B cell (primary cell): ENCODE results near the gene DUSP18. TPM values are rescaled to one million over a fixed set of nuclear protein-coding genes. Genes with fewer than 3 reads are reported as not detected.

ENCODE experiments used
- ATAC-seq: fragments of 200-7000 bp; cut with Tn5 transposase; one replicate; pipeline ENCODE4 v1.10.0; 2021; ENCODE audit warnings: low read depth, mild to moderate bottlenecking, moderate number of reproducible peaks, moderate library complexity
- CTCF ChIA-PET: fragments of 350-600 bp; sonication (Branson Sonifier 250); formaldehyde crosslinking; loops from one replicate; lab custom pipeline; 2021; ENCODE audit warnings: antibody characterized with exemption, inconsistent platforms; lab: Charles Lee
- POLR2A ChIA-PET: fragments of 350-600 bp; sonication (Branson Sonifier 250); formaldehyde crosslinking; loops from one replicate; lab custom pipeline; 2021; ENCODE audit warnings: antibody characterized with exemption; lab: Charles Lee
- DNase-seq: peaks from one replicate; pipeline ENCODE4 v3.0.0; 2013
- H2AFZ ChIP-seq: 2 replicates; pipeline ENCODE4 v1.6.1; 2012; ENCODE audit warnings: mild to moderate bottlenecking, low read depth, low read length; ENCODE audit not compliant: insufficient read depth, poor library complexity, severe bottlenecking
- H3K27ac ChIP-seq, 2 donors: 1 replicate in 1 of 2; 2 replicates in 1 of 2; pipeline ENCODE4 v1.5.1; 2012 to 2013; ENCODE audit warnings: low read length in 2 of 2, mild to moderate bottlenecking in 2 of 2, moderate library complexity in 1 of 2
- H3K27me3 ChIP-seq, 4 experiments: fragments of 200-600 bp in 1 of 4; sonication (generic) in 1 of 4; replicated peaks in 1 of 4; 1 replicate in 2 of 4; 2 replicates in 2 of 4; pipeline versions ENCODE4 v1.6.1 to v1.7.0; 2013 to 2016; ENCODE audit warnings: low read length in 3 of 4, mild to moderate bottlenecking in 2 of 4, mixed read lengths in 1 of 4, moderate library complexity in 1 of 4; ENCODE audit not compliant: insufficient read depth in 4 of 4, control insufficient read depth in 3 of 4; ENCODE audit errors: control extremely low read depth in 1 of 4
- H3K36me3 ChIP-seq, 2 experiments: replicated peaks in 1 of 2; 1 replicate in 1 of 2; 2 replicates in 1 of 2; pipeline versions ENCODE4 v1.6.1 to v1.7.1; 2013; ENCODE audit warnings: low read length in 1 of 2; ENCODE audit not compliant: insufficient read depth in 2 of 2, control insufficient read depth in 1 of 2; ENCODE audit errors: control extremely low read depth in 1 of 2, extremely low read depth in 1 of 2
- H3K4me1 ChIP-seq, 2 donors: fragments of 200-600 bp in 1 of 2; sonication (generic) in 1 of 2; 1 replicate in 1 of 2; 2 replicates in 1 of 2; pipeline versions ENCODE4 v1.5.1 to v1.6.1; 2013 to 2017; ENCODE audit warnings: low read length in 2 of 2; ENCODE audit not compliant: control insufficient read depth in 2 of 2, insufficient read depth in 2 of 2
- H3K4me2 ChIP-seq: replicated peaks from 2 replicates; pipeline ENCODE3; 2012; ENCODE audit warnings: mild to moderate bottlenecking, low read depth, low read length; ENCODE audit not compliant: poor library complexity, severe bottlenecking
- H3K4me3 ChIP-seq, 5 experiments: fragments of 200-600 bp in 1 of 5; sonication (generic) in 1 of 5; 1 replicate in 3 of 5; 2 replicates in 2 of 5; pipeline versions ENCODE4 v1.5.1 to v1.7.0; 2011 to 2016; ENCODE audit warnings: low read length in 4 of 5, mild to moderate bottlenecking in 4 of 5, low read depth in 2 of 5, control low read depth in 1 of 5, moderate library complexity in 1 of 5; ENCODE audit not compliant: insufficient read depth in 1 of 5; ENCODE audit errors: control extremely low read depth in 1 of 5, extremely low read depth in 1 of 5
- H3K79me2 ChIP-seq: fragments of 200-600 bp; sonication (generic); one replicate; pipeline ENCODE4 v1.6.0; 2016; ENCODE audit warnings: low read length; ENCODE audit not compliant: control insufficient read depth, insufficient read depth
- H3K9ac ChIP-seq: fragments of 200-600 bp; sonication (generic); 2 replicates; pipeline ENCODE4 v1.6.1; 2017; ENCODE audit warnings: mild to moderate bottlenecking, low read length, moderate library complexity
- H3K9me3 ChIP-seq, 3 donors: one replicate each; pipeline versions ENCODE4 v1.6.1 to v1.7.1; 2013; ENCODE audit warnings: low read length in 2 of 3; ENCODE audit not compliant: control insufficient read depth in 2 of 3, insufficient read depth in 1 of 3; ENCODE audit errors: control extremely low read depth in 1 of 3
- H4K20me1 ChIP-seq: 2 replicates; pipeline ENCODE4 v1.6.0; 2012; ENCODE audit warnings: mild to moderate bottlenecking, low read length; ENCODE audit not compliant: insufficient read depth, control insufficient read depth, poor library complexity, severe bottlenecking
- H3K27ac Mint-ChIP-seq: one replicate; pipeline ENCODE4 v1.8.0; 2021; ENCODE audit warnings: mixed read lengths
- H3K27me3 Mint-ChIP-seq: one replicate; pipeline ENCODE4 v1.8.0; 2021; ENCODE audit warnings: mixed read lengths
- H3K4me1 Mint-ChIP-seq: one replicate; pipeline ENCODE4 v1.8.0; 2021; ENCODE audit warnings: mixed read lengths
- H3K4me3 Mint-ChIP-seq: one replicate; pipeline ENCODE4 v1.8.0; 2021; ENCODE audit warnings: mixed read lengths
- H3K9me3 Mint-ChIP-seq: one replicate; pipeline ENCODE4 v1.8.0; 2022; ENCODE audit warnings: mixed read lengths; ENCODE audit not compliant: insufficient read depth
- EZH2 ChIP-seq: IDR thresholded peaks from 2 replicates; pipeline ENCODE4 v1.6.1; 2012; ENCODE audit warnings: borderline replicate concordance, low read depth, mild to moderate bottlenecking, moderate library complexity, low read length; ENCODE audit not compliant: insufficient read depth, poor library complexity, severe bottlenecking
- WGBS: methylation state at CpG from one replicate; pipeline ENCODE4 v1.1.5; 2013; ENCODE audit warnings: missing lambda C conversion rate; ENCODE audit not compliant: insufficient coverage; 5-methylcytosine and 5-hydroxymethylcytosine counted together
- intact Hi-C: fragments of 100-400 bp; cut with micrococcal nuclease; formaldehyde crosslinking; loops from one replicate; pipeline ENCODE4 v1.10.0; 2022
- polyA plus RNA-seq: library from polyadenylated mRNA; depleted of rRNA; stranded (reverse); fragments of >200 nt; gene quantifications from 2 replicates; pipeline ENCODE4 v1.2.3, GENCODE V29; 2012
- total RNA-seq, 2 donors: library from RNA; stranded (reverse); fragments of 120-200 nt in 1 of 2; gene quantifications; 1 replicate in 1 of 2; 2 replicates in 1 of 2; pipeline versions ENCODE4 v1.2.3 to v1.2.4, GENCODE V29; 2013 to 2022
- TF ChIP-seq, protein P1 (sequence below): fragments of 200-600 bp; IDR thresholded peaks from one replicate; pipeline ENCODE4 v1.8.0; 2022; ENCODE audit warnings: antibody characterized with exemption, mild to moderate bottlenecking

The DUSP18 gene
- total and polyA plus RNA-seq, 2 donors (not counting 1 experiment from before 2014, with no cell fraction given), result 20.6 to 21.2 TPM

DNA sequence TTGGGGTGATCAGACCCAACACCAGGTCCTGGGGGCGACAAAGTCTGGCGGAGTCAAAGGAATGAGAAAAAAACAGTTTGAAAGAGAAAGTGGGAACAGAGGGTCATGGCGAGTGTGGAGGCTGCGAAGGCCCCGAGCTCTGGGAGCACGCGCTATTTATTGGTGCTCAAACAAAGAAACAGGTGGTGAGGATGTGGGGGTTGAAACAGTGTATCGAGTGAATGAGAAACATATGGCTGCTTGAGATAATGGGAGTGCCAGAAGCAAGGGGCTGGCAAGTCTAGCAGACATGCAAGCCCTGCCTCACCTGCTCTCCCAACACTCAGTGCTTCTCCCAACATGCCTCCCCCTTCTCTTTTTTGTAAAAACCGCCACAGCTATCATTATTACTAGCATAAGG is 7.8 kb upstream of the DUSP18 start:
- no peak overlapping the region for H3K4me3 ChIP-seq
- Mint-ChIP-seq H3K9me3 (no peaks in the 10 kb centered on the region), H3K27me3 (peaks cover 35% of the 10 kb centered on the region), H3K4me1 (no peaks in the 10 kb centered on the region), H3K4me3 (no peak overlapping the region), H3K27ac (no peak overlapping the region)
- H3K4me1 ChIP-seq, result no peaks in the 10 kb centered on the region
- ATAC-seq, result no peak
- H3K36me3 ChIP-seq, result no peaks in the 10 kb centered on the region
- ChIA-PET POLR2A (no interaction called here), CTCF (no interaction called here)
- H3K9ac ChIP-seq, result no peak overlapping the region
- TF ChIP-seq, protein P1, sequence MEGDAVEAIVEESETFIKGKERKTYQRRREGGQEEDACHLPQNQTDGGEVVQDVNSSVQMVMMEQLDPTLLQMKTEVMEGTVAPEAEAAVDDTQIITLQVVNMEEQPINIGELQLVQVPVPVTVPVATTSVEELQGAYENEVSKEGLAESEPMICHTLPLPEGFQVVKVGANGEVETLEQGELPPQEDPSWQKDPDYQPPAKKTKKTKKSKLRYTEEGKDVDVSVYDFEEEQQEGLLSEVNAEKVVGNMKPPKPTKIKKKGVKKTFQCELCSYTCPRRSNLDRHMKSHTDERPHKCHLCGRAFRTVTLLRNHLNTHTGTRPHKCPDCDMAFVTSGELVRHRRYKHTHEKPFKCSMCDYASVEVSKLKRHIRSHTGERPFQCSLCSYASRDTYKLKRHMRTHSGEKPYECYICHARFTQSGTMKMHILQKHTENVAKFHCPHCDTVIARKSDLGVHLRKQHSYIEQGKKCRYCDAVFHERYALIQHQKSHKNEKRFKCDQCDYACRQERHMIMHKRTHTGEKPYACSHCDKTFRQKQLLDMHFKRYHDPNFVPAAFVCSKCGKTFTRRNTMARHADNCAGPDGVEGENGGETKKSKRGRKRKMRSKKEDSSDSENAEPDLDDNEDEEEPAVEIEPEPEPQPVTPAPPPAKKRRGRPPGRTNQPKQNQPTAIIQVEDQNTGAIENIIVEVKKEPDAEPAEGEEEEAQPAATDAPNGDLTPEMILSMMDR, result no peak
- no peak for TF ChIP-seq EZH2
- no peaks in the 10 kb centered on the region for H3K79me2 ChIP-seq
- intact Hi-C loops, result no loop called here
- H3K9me3 ChIP-seq, result no peaks in the 10 kb centered on the region
- H3K4me2 ChIP-seq, result no peak overlapping the region
- no peak overlapping the region for H2AFZ ChIP-seq
- H3K27me3 ChIP-seq, result no peaks in the 10 kb centered on the region
- no peak for DNase-seq
- no peaks in the 10 kb centered on the region for H4K20me1 ChIP-seq
- H3K27ac ChIP-seq, result no peak overlapping the region
- WGBS, result 99% methylated on average over 8 of the region's 9 CpGs

DNA sequence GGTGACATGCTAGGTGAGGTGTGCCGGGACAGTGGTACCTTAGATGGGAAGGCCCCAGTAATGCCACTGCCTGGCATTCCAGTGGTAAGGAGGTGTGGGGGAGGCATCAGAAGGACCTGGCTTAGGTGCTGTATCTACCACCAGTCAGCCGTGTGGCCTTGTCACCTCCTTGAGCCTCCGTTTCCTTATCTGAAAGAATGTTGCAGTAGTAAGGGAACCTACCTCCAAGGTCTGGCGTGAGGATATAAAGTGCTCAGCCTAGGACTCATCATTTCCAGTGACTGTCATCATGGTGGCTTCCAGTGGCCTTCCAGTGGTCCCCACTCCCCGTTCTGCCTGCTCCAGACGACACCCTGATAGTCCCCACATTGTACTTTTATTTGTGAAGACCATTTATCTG is 6.8 kb upstream of the DUSP18 start:
- 90% methylated on average over 5 of the region's 6 CpGs for WGBS
- intact Hi-C loops, result no loop called here

More for the DNA sequence above, 6.8 kb upstream of the DUSP18 start:
- H3K4me3 ChIP-seq, result no peak overlapping the region
- H3K9ac ChIP-seq, result no peak overlapping the region
- CTCF ChIA-PET, result no interaction called here
- POLR2A ChIA-PET, result no interaction called here
- no peak overlapping the region for H3K4me2 ChIP-seq
- H3K9me3 ChIP-seq, result no peaks in the 10 kb centered on the region
- H3K27ac ChIP-seq, result no peak overlapping the region
- Mint-ChIP-seq H3K4me3 (no peak overlapping the region), H3K9me3 (no peaks in the 10 kb centered on the region), H3K4me1 (no peaks in the 10 kb centered on the region), H3K27me3 (peaks cover 35% of the 10 kb centered on the region), H3K27ac (no peak overlapping the region)
- ATAC-seq, result no peak
- no peaks in the 10 kb centered on the region for H3K4me1 ChIP-seq
- H3K36me3 ChIP-seq, result no peaks in the 10 kb centered on the region
- TF ChIP-seq EZH2, result no peak
- TF ChIP-seq, protein P1, result no peak
- no peaks in the 10 kb centered on the region for H4K20me1 ChIP-seq
- no peaks in the 10 kb centered on the region for H3K79me2 ChIP-seq
- H2AFZ ChIP-seq, result no peak overlapping the region
- no peak for DNase-seq
- no peaks in the 10 kb centered on the region for H3K27me3 ChIP-seq
